Psoas muscle (tissue), 8 donors: ENCODE results near the gene ZNF808. TPM values are rescaled to one million over a fixed set of nuclear protein-coding genes. Genes with fewer than 3 reads are reported as not detected.
"Not testable (repeated sequence)": the region's sequence is repeated elsewhere in the genome, so short reads cannot be mapped to it uniquely, and the experiment has no call there.

Experiments used
- ATAC-seq, 4 donors: fragments of 200-7000 bp; cut with Tn5 transposase; one replicate each; pipeline ENCODE4 v1.9.1; 2020; ENCODE audit warnings: moderate library complexity in 3 of 4, mild to moderate bottlenecking in 2 of 4
- DNase-seq, 2 donors: peaks; one replicate each; pipeline ENCODE4 v3.0.0-alpha.2; 2020
- H3K27ac ChIP-seq: fragments of 200-600 bp; one replicate; pipeline ENCODE4 v1.8.0; 2022
- H3K27me3 ChIP-seq, 3 donors: fragments of 200-600 bp in 1 of 3; one replicate each; pipeline versions ENCODE4 v1.6.1 to v1.8.0; 2013 to 2022; ENCODE audit warnings: low read length in 2 of 3, mild to moderate bottlenecking in 2 of 3, moderate library complexity in 1 of 3; ENCODE audit not compliant: insufficient read depth in 3 of 3
- H3K36me3 ChIP-seq, 2 donors: fragments of 200-600 bp in 1 of 2; one replicate each; pipeline versions ENCODE4 v1.6.1 to v1.8.0; 2013 to 2022; ENCODE audit warnings: low read depth in 1 of 2, mild to moderate bottlenecking in 1 of 2, moderate library complexity in 1 of 2; ENCODE audit not compliant: insufficient read depth in 1 of 2
- H3K4me1 ChIP-seq: fragments of 200-600 bp; one replicate; pipeline ENCODE4 v1.8.0; 2022
- H3K4me3 ChIP-seq: fragments of 200-600 bp; one replicate; pipeline ENCODE4 v1.8.0; 2022; ENCODE audit warnings: mild to moderate bottlenecking
- H3K9me3 ChIP-seq: fragments of 200-600 bp; one replicate; pipeline ENCODE4 v1.8.0; 2022
- CTCF ChIP-seq: fragments of 200-600 bp; IDR thresholded peaks from one replicate; pipeline ENCODE4 v1.8.0; 2022; ENCODE audit warnings: antibody characterized with exemption
- WGBS, 3 donors: extraction: QIAGEN DNeasy Blood & Tissue Kit; methylation state at CpG; one replicate each; pipeline versions ENCODE4 v1.1.6 to v1.1.7; 2013; 5-methylcytosine and 5-hydroxymethylcytosine counted together
- intact Hi-C, 2 donors: fragments of 100-400 bp; cut with DNase I; formaldehyde crosslinking; loops; one replicate each; pipeline versions ENCODE4 v1.11.0 to v1.14.2; 2022
- polyA plus RNA-seq, 3 donors: library from polyadenylated mRNA; stranded (reverse); fragments of 200-250 nt; gene quantifications; one replicate each; pipeline ENCODE4 v1.2.3, GENCODE V29; 2013
- total RNA-seq, 4 donors: library from RNA; stranded (reverse); fragmentation: NEBNext Ultra II Directional in 2 of 4; extraction: Animal tissue kit (Norgen Biotek cat#: 25700) in 2 of 4; gene quantifications; one replicate each; pipeline versions ENCODE4 v1.2.1 to v1.2.4, GENCODE V29; 2021 to 2023
- donor health status: healthy with polysubstance abuse.
- donor health status: DM: no; HTN: no; CAD: no; lungs with moderate emphysema.
- donor health status: Bipolar disorder and iron deficiency.
- donor health status: healthy.
- donor health status: DM: yes; HTN: yes; CAD: no.
- donor health status: DM: no; HTN: no; CAD: no.
- donor health status: DM: no; HTN: no; CAD: no.
- donor health status: DM: yes; HTN: yes; CAD: no.

ZNF808 gene
- total and polyA plus RNA-seq, 7 donors = 0.83 to 12.6 (median 7.7) TPM

- Histone ChIP-seq H3K27me3 (no peaks in the 10 kb centered on the region), H3K27ac (peak overlapping the region; percentile 70), H3K36me3 (no peaks in the 10 kb centered on the region), H3K9me3 (no peaks in the 10 kb centered on the region), H3K4me3 (peak overlapping the region; percentile 62), H3K4me1 (peaks cover 12% of the 10 kb centered on the region)
- ATAC-seq (peak; percentile 90 to 93 (median 92)), DNase-seq (peak; percentile 91 to 93)
- 1 to 5% (median 2%) methylated on average over 50 of the region's 50 CpGs for WGBS, 3 donors
- TF ChIP-seq CTCF = peak; percentile 27
- intact Hi-C loops = loop anchor here in 1 of 2 donors (5.0 kb wide), 2 partner anchors 36 to 66 kb away; partner anchors contain the start of gene ZNF701
Measured at GRCh38 chr19:52535771-52536447, 8.4 kb downstream of the ZNF808 start.

GRCh38 chr19:52536448-52536800 is 9.0 kb downstream of the ZNF808 start:
- peaks cover 12% of the 10 kb centered on the region for H3K4me1 ChIP-seq
- H3K4me3 ChIP-seq = peak overlapping the region; percentile 62
- DNase-seq (peak in 1 of 2 donors; percentile 24), ATAC-seq (peak in 3 of 4 donors; percentile 5 to 12 (median 5))
- WGBS, 3 donors = 7 to 17% (median 12%) methylated on average over 16 to 17 of the region's 17 CpGs
- no peaks in the 10 kb centered on the region for H3K9me3 ChIP-seq
- peak overlapping the region; percentile 70 for H3K27ac ChIP-seq
- peaks cover 0 to 2% of the 10 kb centered on the region in 2 donors for H3K36me3 ChIP-seq
- intact Hi-C loops = loop anchor here in 1 of 2 donors (5.0 kb wide), 2 partner anchors 36 to 66 kb away; partner anchors contain the start of gene ZNF701
- no peaks in the 10 kb centered on the region for H3K27me3 ChIP-seq
- no peak for TF ChIP-seq CTCF

- not testable (repeated sequence) for DNase-seq, ATAC-seq, H3K27me3 ChIP-seq, H3K9me3 ChIP-seq, H3K4me3 ChIP-seq, H3K27ac ChIP-seq
- intact Hi-C loops = loop anchor here in 1 of 2 donors (5.0 kb wide), 2 partner anchors 33 to 63 kb away; partner anchors contain the start of gene ZNF701
- Histone ChIP-seq H3K4me1 (peaks cover 12% of the 10 kb centered on the region), H3K36me3 (peaks cover 0 to 13% of the 10 kb centered on the region in 2 donors)
- 72 to 83% (median 74%) methylated on average over 4 of the region's 4 CpGs for WGBS, 3 donors
Measured at GRCh38 chr19:52538815-52539214, 11.3 kb downstream of the ZNF808 start.

GRCh38 chr19:52541176-52541575 is 13.7 kb downstream of the ZNF808 start:
- DNase-seq, H3K9me3 ChIP-seq, intact Hi-C loops, H3K27ac ChIP-seq, ATAC-seq, H3K4me1 ChIP-seq, H3K27me3 ChIP-seq, H3K4me3 ChIP-seq: not testable (repeated sequence)
- peaks cover 2 to 36% of the 10 kb centered on the region in 2 donors for H3K36me3 ChIP-seq
- 90 to 95% (median 94%) methylated on average over 5 of the region's 5 CpGs for WGBS, 3 donors

GRCh38 chr19:52541608-52542007 is 14.1 kb downstream of the ZNF808 start:
- no peak overlapping the region for H3K4me3 ChIP-seq
- intact Hi-C loops = no loop called here
- H3K4me1 ChIP-seq = no peaks in the 10 kb centered on the region
- ATAC-seq (no peak), DNase-seq (no peak)
- H3K36me3 ChIP-seq = peaks cover 2 to 39% of the 10 kb centered on the region in 2 donors
- H3K9me3 ChIP-seq = no peaks in the 10 kb centered on the region
- H3K27ac ChIP-seq = no peak overlapping the region
- no peak for TF ChIP-seq CTCF
- H3K27me3 ChIP-seq = no peaks in the 10 kb centered on the region
- 78 to 85% (median 84%) methylated on average over 5 of the region's 5 CpGs for WGBS, 3 donors

GRCh38 chr19:52542541-52542940 is 15.1 kb downstream of the ZNF808 start:
- WGBS, 3 donors = 74 to 78% (median 77%) methylated on average over 6 of the region's 6 CpGs
- DNase-seq, H3K9me3 ChIP-seq, ATAC-seq, H3K4me3 ChIP-seq, H3K27me3 ChIP-seq, intact Hi-C loops, H3K27ac ChIP-seq, H3K4me1 ChIP-seq: not testable (repeated sequence)
- peaks cover 2 to 48% of the 10 kb centered on the region in 2 donors for H3K36me3 ChIP-seq
